Caco-2 (cell line): Measurements from ENCODE around the gene EPB41. TPM values are rescaled to one million over a fixed set of nuclear protein-coding genes. Genes with fewer than 3 reads are reported as not detected.
"Not testable (repeated sequence)": the region's sequence is repeated elsewhere in the genome, so short reads cannot be mapped to it uniquely, and the experiment has no call there.

Experiments used
- BruUV-seq: library from RNA; stranded (reverse); fragments of 400-500 nt; replicated peaks from 2 replicates; lab custom pipeline; 2021; lab: Mats Ljungman, UMichigan
- CTCF ChIA-PET: fragments of 300-600 bp; sonication (Branson Sonifier 250); formaldehyde crosslinking; loops from one replicate; lab custom pipeline; 2022; ENCODE audit warnings: antibody characterized with exemption; lab: Charles Lee
- POLR2A ChIA-PET: fragments of 300-600 bp; sonication (Branson Sonifier 250); formaldehyde crosslinking; loops from one replicate; lab custom pipeline; 2022; ENCODE audit warnings: antibody characterized with exemption; lab: Charles Lee
- DNase-seq, 2 experiments: peaks; one replicate each; pipeline versions ENCODE4 v3.0.0 to v3.0.0-alpha.2; 2020 to 2022
- H3K27me3 ChIP-seq: replicated peaks from 2 replicates; pipeline ENCODE4 v1.6.0; 2011; ENCODE audit warnings: low read length; ENCODE audit not compliant: control insufficient read depth, insufficient read depth
- H3K36me3 ChIP-seq: 2 replicates; pipeline ENCODE4 v1.5.1; 2011; ENCODE audit warnings: low read length; ENCODE audit not compliant: control insufficient read depth, insufficient read depth
- H3K4me1 ChIP-seq: fragments of 250-450 bp; sonication (Bioruptor Pico); 2 replicates; pipeline ENCODE4 v1.5.1; 2020; ENCODE audit warnings: mild to moderate bottlenecking
- H3K4me3 ChIP-seq: 2 replicates; pipeline ENCODE4 v1.5.1; 2011; ENCODE audit warnings: low read depth, mild to moderate bottlenecking, control low read depth, low read length
- H3K9me3 ChIP-seq: fragments of 250-450 bp; sonication (Bioruptor Pico); 2 replicates; pipeline ENCODE4 v1.5.1; 2020; ENCODE audit warnings: mild to moderate bottlenecking, moderate library complexity
- H3K27ac Mint-ChIP-seq: one replicate; pipeline ENCODE4 v1.8.0; 2022; ENCODE audit warnings: mixed read lengths; ENCODE audit not compliant: unreplicated experiment
- H3K27me3 Mint-ChIP-seq: one replicate; pipeline ENCODE4 v1.8.0; 2022; ENCODE audit warnings: mixed read lengths; ENCODE audit not compliant: insufficient read depth, unreplicated experiment
- H3K36me3 Mint-ChIP-seq: one replicate; pipeline ENCODE4 v1.8.0; 2022; ENCODE audit warnings: mild to moderate bottlenecking, mixed read lengths; ENCODE audit not compliant: insufficient read depth, unreplicated experiment
- H3K4me1 Mint-ChIP-seq: one replicate; pipeline ENCODE4 v1.8.0; 2022; ENCODE audit warnings: low read depth, mixed read lengths; ENCODE audit not compliant: unreplicated experiment
- H3K4me3 Mint-ChIP-seq: one replicate; pipeline ENCODE4 v1.8.0; 2022; ENCODE audit warnings: mild to moderate bottlenecking, moderate library complexity, mixed read lengths; ENCODE audit not compliant: unreplicated experiment
- H3K9me3 Mint-ChIP-seq: one replicate; pipeline ENCODE4 v1.8.0; 2022; ENCODE audit warnings: mixed read lengths; ENCODE audit not compliant: unreplicated experiment
- intact Hi-C: fragments of 100-400 bp; cut with micrococcal nuclease; formaldehyde crosslinking; loops from one replicate; pipeline ENCODE4 v1.10.0; 2022; ENCODE audit not compliant: unreplicated experiment
- total RNA-seq: library from RNA; stranded (reverse); gene quantifications from 2 replicates; pipeline ENCODE4 v1.2.3, GENCODE V29; 2022
- TF ChIP-seq, protein P1 (sequence below), 2 experiments: fragments of 200-600 bp in 1 of 2; IDR thresholded peaks; 1 replicate in 1 of 2; 2 replicates in 1 of 2; pipeline versions ENCODE4 v1.5.1 to v1.8.0; 2011 to 2022; ENCODE audit warnings: antibody characterized with exemption in 1 of 2, control low read depth in 1 of 2, inconsistent platforms in 1 of 2, low read depth in 1 of 2, low read length in 1 of 2, mild to moderate bottlenecking in 1 of 2, moderate library complexity in 1 of 2; ENCODE audit not compliant: insufficient read depth in 1 of 2, severe bottlenecking in 1 of 2, unreplicated experiment in 1 of 2

EPB41 gene
- total RNA-seq, 1 experiment from 2014 or later: 29.5 TPM

DNA sequence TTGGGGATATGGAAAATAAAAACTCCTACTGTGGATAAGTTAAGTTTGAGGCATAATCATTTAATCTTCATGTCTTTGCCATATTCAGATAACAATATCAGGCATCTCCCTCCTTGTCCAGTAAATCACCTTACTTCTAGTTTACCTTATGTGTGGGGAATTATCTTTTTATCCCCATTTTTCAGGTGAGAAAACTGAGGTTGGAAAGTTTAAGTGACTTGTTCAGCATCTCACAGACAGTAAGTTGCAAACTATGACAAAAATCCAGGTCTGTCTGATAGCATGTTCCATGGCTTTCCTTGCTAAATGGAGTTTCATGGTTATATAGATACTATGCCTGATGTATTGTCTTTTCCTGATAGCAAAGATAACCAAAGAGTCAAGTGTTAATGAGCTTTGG is 129.6 kb downstream of the EPB41 start:
- H3K27me3 ChIP-seq: no peaks in the 10 kb centered on the region
- POLR2A ChIA-PET: no interaction called here
- CTCF ChIA-PET: no interaction called here
- BruUV-seq: no TSS peak
- H3K9me3 Mint-ChIP-seq: no peaks in the 10 kb centered on the region
- H3K4me1 Mint-ChIP-seq: no peaks in the 10 kb centered on the region
- H3K4me3 Mint-ChIP-seq: no peak overlapping the region
- peaks cover 4% of the 10 kb centered on the region for H3K36me3 Mint-ChIP-seq
- DNase-seq: no peak
- H3K4me1 ChIP-seq: no peaks in the 10 kb centered on the region
- no peaks in the 10 kb centered on the region for H3K36me3 ChIP-seq
- H3K9me3 ChIP-seq: no peaks in the 10 kb centered on the region
- intact Hi-C loops: no loop called here
- no peak overlapping the region for H3K27ac Mint-ChIP-seq
- H3K4me3 ChIP-seq: no peak overlapping the region
- TF ChIP-seq, protein P1, sequence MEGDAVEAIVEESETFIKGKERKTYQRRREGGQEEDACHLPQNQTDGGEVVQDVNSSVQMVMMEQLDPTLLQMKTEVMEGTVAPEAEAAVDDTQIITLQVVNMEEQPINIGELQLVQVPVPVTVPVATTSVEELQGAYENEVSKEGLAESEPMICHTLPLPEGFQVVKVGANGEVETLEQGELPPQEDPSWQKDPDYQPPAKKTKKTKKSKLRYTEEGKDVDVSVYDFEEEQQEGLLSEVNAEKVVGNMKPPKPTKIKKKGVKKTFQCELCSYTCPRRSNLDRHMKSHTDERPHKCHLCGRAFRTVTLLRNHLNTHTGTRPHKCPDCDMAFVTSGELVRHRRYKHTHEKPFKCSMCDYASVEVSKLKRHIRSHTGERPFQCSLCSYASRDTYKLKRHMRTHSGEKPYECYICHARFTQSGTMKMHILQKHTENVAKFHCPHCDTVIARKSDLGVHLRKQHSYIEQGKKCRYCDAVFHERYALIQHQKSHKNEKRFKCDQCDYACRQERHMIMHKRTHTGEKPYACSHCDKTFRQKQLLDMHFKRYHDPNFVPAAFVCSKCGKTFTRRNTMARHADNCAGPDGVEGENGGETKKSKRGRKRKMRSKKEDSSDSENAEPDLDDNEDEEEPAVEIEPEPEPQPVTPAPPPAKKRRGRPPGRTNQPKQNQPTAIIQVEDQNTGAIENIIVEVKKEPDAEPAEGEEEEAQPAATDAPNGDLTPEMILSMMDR (IDR thresholded peaks at IDR 0.05; ENCODE audit: insufficient read depth in 1 of 2, low read depth in 1 of 2, low read length in 1 of 2, severe bottlenecking in 1 of 2, unreplicated experiment in 1 of 2): no peak
- H3K27me3 Mint-ChIP-seq: no peaks in the 10 kb centered on the region

DNA sequence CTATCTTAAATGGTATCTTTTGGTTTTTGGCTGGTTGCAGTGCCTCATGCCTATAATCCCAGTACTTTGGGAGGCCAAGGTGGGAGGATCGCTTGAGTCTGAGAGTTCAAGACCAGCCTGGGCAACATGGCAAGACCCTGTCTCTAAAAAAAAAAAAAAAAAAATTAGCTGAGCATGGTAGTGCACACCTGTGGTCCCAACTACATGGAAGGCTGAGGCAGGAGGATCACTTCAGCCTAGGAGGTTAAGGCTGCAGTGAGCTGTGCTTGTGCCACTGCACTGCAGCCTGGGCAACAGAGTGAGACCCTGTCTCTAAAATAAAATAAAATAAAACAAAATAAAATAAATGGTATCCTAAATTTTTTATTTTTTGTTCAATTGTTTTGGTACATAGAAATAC is 131.3 kb downstream of the EPB41 start:
- H3K27me3 ChIP-seq, H3K4me3 ChIP-seq, H3K27me3 Mint-ChIP-seq, DNase-seq, H3K36me3 ChIP-seq, intact Hi-C loops, H3K4me3 Mint-ChIP-seq, H3K9me3 ChIP-seq, BruUV-seq, H3K27ac Mint-ChIP-seq, H3K4me1 Mint-ChIP-seq, H3K4me1 ChIP-seq, POLR2A ChIA-PET, CTCF ChIA-PET, H3K36me3 Mint-ChIP-seq, H3K9me3 Mint-ChIP-seq: not testable (repeated sequence)

DNA sequence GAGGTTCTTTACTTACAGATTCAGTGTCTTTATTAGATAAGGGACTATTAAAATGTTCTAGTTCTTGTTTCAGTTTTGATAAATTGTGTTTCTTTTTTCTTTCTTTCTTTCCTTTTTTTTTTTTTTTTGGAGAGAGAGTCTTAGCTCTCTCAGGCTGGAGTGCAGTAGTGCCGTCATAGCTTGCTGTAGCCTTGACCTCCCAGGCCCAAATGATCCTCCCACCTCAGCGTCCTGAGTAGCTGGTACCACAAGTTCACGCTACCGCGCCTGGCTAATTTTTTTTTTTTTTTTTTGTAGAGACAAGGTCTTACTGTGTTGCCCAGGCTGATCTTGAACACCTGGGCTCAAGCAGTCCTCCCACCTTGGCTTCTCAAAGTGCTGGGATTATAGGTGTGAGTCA is 132.8 kb downstream of the EPB41 start:
- no peaks in the 10 kb centered on the region for H3K36me3 Mint-ChIP-seq

More for the DNA sequence above, 132.8 kb downstream of the EPB41 start:
- BruUV-seq: no TSS peak
- Mint-ChIP-seq H3K9me3 (no peaks in the 10 kb centered on the region), H3K4me3 (no peak overlapping the region), H3K27me3 (no peaks in the 10 kb centered on the region), H3K27ac (no peak overlapping the region), H3K4me1 (no peaks in the 10 kb centered on the region)
- TF ChIP-seq, protein P1 (IDR thresholded peaks at IDR 0.05; ENCODE audit: insufficient read depth in 1 of 2, low read depth in 1 of 2, low read length in 1 of 2, severe bottlenecking in 1 of 2, unreplicated experiment in 1 of 2): no peak
- POLR2A ChIA-PET: no interaction called here
- H3K9me3 ChIP-seq: no peaks in the 10 kb centered on the region
- DNase-seq: no peak
- CTCF ChIA-PET: no interaction called here
- no peaks in the 10 kb centered on the region for H3K4me1 ChIP-seq
- intact Hi-C loops: no loop called here
- no peak overlapping the region for H3K4me3 ChIP-seq
- no peaks in the 10 kb centered on the region for H3K36me3 ChIP-seq
- H3K27me3 ChIP-seq: no peaks in the 10 kb centered on the region
